Kidney tubule cell (primary cell): ENCODE results near the gene VPS35.

Source experiments
- DNase-seq: peaks from one replicate; pipeline ENCODE4 v3.0.0-alpha.2; 2018; ENCODE audit warnings: low spot score

The VPS35 gene

GRCh38 chr16:46612121-46612520 is 76.9 kb downstream of the VPS35 start:
- DNase-seq, result no peak

GRCh38 chr16:46607529-46607928 is 81.4 kb downstream of the VPS35 start:
- peak; percentile 58 for DNase-seq

- no peak for DNase-seq
Observed at GRCh38 chr16:46606231-46606630, 82.7 kb downstream of the VPS35 start.
